LNCaP clone FGC (cell line): ENCODE results near the gene CDKN2D.
A peak's percentile ranks its signal among the peaks of the same experiment; 100 is the strongest.

Source experiments
- DNase-seq: peaks from one replicate; pipeline ENCODE4 v3.0.0-alpha.2; 2011; ENCODE audit warnings: low read depth
- H3K4me3 ChIP-seq: 2 replicates; pipeline ENCODE4 v1.5.1; 2011; ENCODE audit warnings: mild to moderate bottlenecking, low read depth, low read length, control low read depth
- CTCF ChIP-seq: IDR thresholded peaks from 2 replicates; pipeline ENCODE4 v1.5.1; 2012; ENCODE audit warnings: mild to moderate bottlenecking; ENCODE audit not compliant: control insufficient read depth, insufficient read depth; ENCODE audit errors: extremely low read depth

The CDKN2D gene

GRCh38 chr19:10593148-10593547 is 24.4 kb upstream of the CDKN2D start:
- no peak for DNase-seq
- no peak for TF ChIP-seq CTCF
- no peak overlapping the region for H3K4me3 ChIP-seq

GRCh38 chr19:10587839-10588150 is 19.0 kb upstream of the CDKN2D start:
- DNase-seq = no peak
- no peak overlapping the region for H3K4me3 ChIP-seq
- no peak for TF ChIP-seq CTCF

- no peak for TF ChIP-seq CTCF
- DNase-seq = peak; percentile 57
- peak within 1 kb of the TSS; percentile 97 for H3K4me3 ChIP-seq
Measured at GRCh38 chr19:10587022-10587838, 18.5 kb upstream of the CDKN2D start, which contains the start of gene AP1M2. TSS of gene AP1M2 (minus strand) at chr19:10587312. CDS start at chr19:10587231, 81 bp downstream.

GRCh38 chr19:10586396-10586795 is 17.6 kb upstream of the CDKN2D start:
- peak overlapping the region; percentile 97 for H3K4me3 ChIP-seq
- no peak for TF ChIP-seq CTCF
- no peak for DNase-seq

GRCh38 chr19:10583036-10583776 is 14.4 kb upstream of the CDKN2D start:
- TF ChIP-seq CTCF = no peak
- H3K4me3 ChIP-seq = no peak overlapping the region
- no peak for DNase-seq

- no peak overlapping the region for H3K4me3 ChIP-seq
- DNase-seq = no peak
- no peak for TF ChIP-seq CTCF
Measured at GRCh38 chr19:10582091-10582490, 13.3 kb upstream of the CDKN2D start.
